Measurements from ENCODE around the gene SCN1A.

- TF ChIP-seq EP300 (IDR thresholded peaks at IDR 0.05; ENCODE audit: borderline replicate concordance) = no peak
- no peak for TF ChIP-seq CREB1 (IDR thresholded peaks at IDR 0.05; ENCODE audit: low read depth)
- no peak for TF ChIP-seq USF1 (IDR thresholded peaks at IDR 0.05)
- no peak for TF ChIP-seq TCF12 (IDR thresholded peaks at IDR 0.05; ENCODE audit: low read depth)
- no peak for TF ChIP-seq TEAD4 (IDR thresholded peaks at IDR 0.05)
- no peak for TF ChIP-seq MAX (IDR thresholded peaks at IDR 0.05)
- no peak for TF ChIP-seq EGR1 (IDR thresholded peaks at IDR 0.05)
- no peak for TF ChIP-seq RAD21 (IDR thresholded peaks at IDR 0.05; ENCODE audit: low read depth)
- TF ChIP-seq NFIC (IDR thresholded peaks at IDR 0.05) = no peak
- TF ChIP-seq TAF1 (IDR thresholded peaks at IDR 0.05; ENCODE audit: low read depth) = no peak
- no peak for TF ChIP-seq REST (IDR thresholded peaks at IDR 0.05; ENCODE audit: low read depth)
- TF ChIP-seq YY1 (IDR thresholded peaks at IDR 0.05; ENCODE audit: low read depth) = no peak
Observed at GRCh38 chr2:166140932-166141331, 13.1 kb upstream of the SCN1A start.
